ENCODE results near the gene RNF175. TPM values are rescaled to one million over a fixed set of nuclear protein-coding genes. Genes with fewer than 3 reads are reported as not detected.

RNF175 gene
- not detected for polyA plus RNA-seq (2012; ENCODE audit: low read depth, missing spikeins)

- FAIRE-seq (no peak), DNase-seq (ENCODE audit: insufficient read length, low spot score) (no peak)
Observed at GRCh38 chr4:153759407-153760316, at the start of gene RNF175. RNF175 (minus strand) TSS chr4:153760024; CDS start chr4:153759862, 162 bp downstream.

DNA sequence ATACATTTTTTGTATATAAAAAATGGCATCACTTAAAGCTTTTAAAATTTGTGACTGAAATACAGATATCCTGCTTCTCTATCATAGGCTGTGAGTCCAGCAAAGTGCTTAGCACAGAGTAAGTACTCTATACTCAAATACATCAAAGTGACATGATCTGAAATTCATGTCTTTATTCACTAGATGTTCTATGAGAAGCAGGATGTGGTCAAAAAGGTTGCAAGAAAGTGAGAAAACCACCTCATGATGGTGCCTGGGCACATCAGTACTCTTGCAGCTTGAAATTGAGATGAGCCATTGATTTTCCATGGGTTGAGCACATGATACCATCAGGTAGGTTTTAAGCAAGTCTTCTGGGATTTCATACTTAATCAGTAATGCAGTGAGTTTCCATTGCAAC lies 49.5 kb upstream of the RNF175 start:
- FAIRE-seq (peak; percentile 48), DNase-seq (ENCODE audit: insufficient read length, low spot score) (no peak)
- TF ChIP-seq SPI1 (IDR thresholded peaks at IDR 0.05; ENCODE audit: low read depth, low read length), result no peak
- no peak for TF ChIP-seq POLR2A (IDR thresholded peaks at IDR 0.05; ENCODE audit: low read depth, low read length)
- TF ChIP-seq TAF1 (IDR thresholded peaks at IDR 0.05; ENCODE audit: low read depth, low read length), result no peak
- TF ChIP-seq PAX5 (IDR thresholded peaks at IDR 0.05; ENCODE audit: insufficient read depth, low read length, severe bottlenecking), result no peak
- TF ChIP-seq POLR2AphosphoS5 (IDR thresholded peaks at IDR 0.05; ENCODE audit: low read depth, low read length), result no peak
- no peak for TF ChIP-seq POU2F2 (IDR thresholded peaks at IDR 0.05; ENCODE audit: low read depth, low read length)

More at GRCh38 chr4:153759407-153760316, at the start of gene RNF175:
- TF ChIP-seq TAF1 (IDR thresholded peaks at IDR 0.05; ENCODE audit: low read depth, low read length), result no peak

DNA sequence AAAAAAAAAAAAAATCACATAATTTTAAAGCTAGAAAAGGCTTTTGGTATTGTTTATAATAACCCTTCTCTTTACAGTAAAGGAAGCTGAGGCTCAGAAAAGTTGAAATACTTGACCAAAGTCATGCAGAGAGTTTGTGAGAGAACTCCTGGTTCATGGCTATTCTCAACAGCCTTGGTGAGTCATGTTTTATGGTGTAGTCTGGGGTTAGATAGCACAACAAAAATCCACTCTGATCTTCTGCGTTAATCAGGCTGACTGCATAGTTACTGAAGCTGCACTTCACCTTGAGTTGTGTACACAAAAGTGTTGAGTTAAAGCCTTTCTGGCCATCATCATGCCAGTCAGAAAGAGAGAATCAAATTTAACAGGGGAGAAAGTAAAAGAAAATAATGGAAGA lies 48.4 kb upstream of the RNF175 start:
- DNase-seq (ENCODE audit: insufficient read length, low spot score) (no peak), FAIRE-seq (no peak)
- TF ChIP-seq POLR2AphosphoS5 (IDR thresholded peaks at IDR 0.05; ENCODE audit: low read depth, low read length) (no peak), TAF1 (IDR thresholded peaks at IDR 0.05; ENCODE audit: low read depth, low read length) (no peak), POLR2A (IDR thresholded peaks at IDR 0.05; ENCODE audit: low read depth, low read length) (no peak), POU2F2 (IDR thresholded peaks at IDR 0.05; ENCODE audit: low read depth, low read length) (no peak), SPI1 (IDR thresholded peaks at IDR 0.05; ENCODE audit: low read depth, low read length) (no peak), PAX5 (IDR thresholded peaks at IDR 0.05; ENCODE audit: insufficient read depth, low read length, severe bottlenecking) (no peak)

DNA sequence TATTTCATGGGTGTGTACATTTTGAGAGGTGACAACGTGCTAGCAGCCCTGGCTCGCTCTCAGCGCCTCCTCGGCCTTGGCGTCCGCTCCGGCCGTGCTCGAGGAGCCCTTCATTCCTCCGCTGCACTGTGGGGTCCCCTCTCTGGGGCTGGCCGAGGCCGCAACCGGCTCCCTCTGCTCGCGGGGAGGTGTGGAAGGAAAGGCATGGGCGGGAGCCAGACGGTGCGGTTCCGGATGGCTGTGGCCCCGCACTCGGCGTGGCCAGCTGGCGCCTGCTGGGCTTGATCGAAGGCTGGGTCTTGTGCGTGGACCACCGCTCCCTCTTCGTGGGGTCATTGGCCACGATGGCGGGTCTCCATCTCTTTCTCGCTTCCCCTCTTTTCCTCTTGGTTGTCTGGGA lies 46.2 kb upstream of the RNF175 start:
- DNase-seq (ENCODE audit: insufficient read length, low spot score), result no peak
- TF ChIP-seq POLR2AphosphoS5 (IDR thresholded peaks at IDR 0.05; ENCODE audit: low read depth, low read length) (no peak), SPI1 (IDR thresholded peaks at IDR 0.05; ENCODE audit: low read depth, low read length) (no peak), PAX5 (IDR thresholded peaks at IDR 0.05; ENCODE audit: insufficient read depth, low read length, severe bottlenecking) (no peak), POU2F2 (IDR thresholded peaks at IDR 0.05; ENCODE audit: low read depth, low read length) (no peak), POLR2A (IDR thresholded peaks at IDR 0.05; ENCODE audit: low read depth, low read length) (no peak), TAF1 (IDR thresholded peaks at IDR 0.05; ENCODE audit: low read depth, low read length) (no peak)
- no peak for FAIRE-seq

DNA sequence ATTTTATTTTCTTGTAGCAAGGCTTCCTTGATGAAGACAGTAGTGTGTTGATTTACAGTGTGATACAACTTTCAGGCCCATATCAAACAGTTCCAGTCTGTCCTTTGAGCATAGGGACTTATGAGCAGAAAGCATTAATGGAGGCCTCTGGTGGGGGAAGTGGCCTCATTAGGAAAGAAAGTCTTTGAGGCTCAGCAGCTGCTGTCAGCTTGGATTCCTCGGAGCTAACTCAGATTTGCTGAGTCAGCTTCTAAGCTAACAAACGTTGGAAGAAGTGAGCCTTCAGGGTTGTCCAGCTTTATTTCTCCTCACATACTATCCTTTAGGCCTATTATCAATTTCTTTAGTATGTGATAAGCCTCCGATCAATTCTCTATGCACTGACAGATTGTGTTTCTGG lies 44.9 kb upstream of the RNF175 start:
- FAIRE-seq (no peak), DNase-seq (ENCODE audit: insufficient read length, low spot score) (no peak)
- TF ChIP-seq POLR2AphosphoS5 (IDR thresholded peaks at IDR 0.05; ENCODE audit: low read depth, low read length) (no peak), POLR2A (IDR thresholded peaks at IDR 0.05; ENCODE audit: low read depth, low read length) (no peak), TAF1 (IDR thresholded peaks at IDR 0.05; ENCODE audit: low read depth, low read length) (no peak), POU2F2 (IDR thresholded peaks at IDR 0.05; ENCODE audit: low read depth, low read length) (no peak), PAX5 (IDR thresholded peaks at IDR 0.05; ENCODE audit: insufficient read depth, low read length, severe bottlenecking) (no peak), SPI1 (IDR thresholded peaks at IDR 0.05; ENCODE audit: low read depth, low read length) (no peak)

GRCh38 chr4:153799694-153800074 lies 39.9 kb upstream of the RNF175 start:
- FAIRE-seq (no peak), DNase-seq (ENCODE audit: insufficient read length, low spot score) (no peak)
- no peak for TF ChIP-seq TAF1 (IDR thresholded peaks at IDR 0.05; ENCODE audit: low read depth, low read length)
- TF ChIP-seq POLR2A (IDR thresholded peaks at IDR 0.05; ENCODE audit: low read depth, low read length), result no peak
- TF ChIP-seq SPI1 (IDR thresholded peaks at IDR 0.05; ENCODE audit: low read depth, low read length), result no peak
- no peak for TF ChIP-seq POLR2AphosphoS5 (IDR thresholded peaks at IDR 0.05; ENCODE audit: low read depth, low read length)
- no peak for TF ChIP-seq PAX5 (IDR thresholded peaks at IDR 0.05; ENCODE audit: insufficient read depth, low read length, severe bottlenecking)
- TF ChIP-seq POU2F2 (IDR thresholded peaks at IDR 0.05; ENCODE audit: low read depth, low read length), result no peak

DNA sequence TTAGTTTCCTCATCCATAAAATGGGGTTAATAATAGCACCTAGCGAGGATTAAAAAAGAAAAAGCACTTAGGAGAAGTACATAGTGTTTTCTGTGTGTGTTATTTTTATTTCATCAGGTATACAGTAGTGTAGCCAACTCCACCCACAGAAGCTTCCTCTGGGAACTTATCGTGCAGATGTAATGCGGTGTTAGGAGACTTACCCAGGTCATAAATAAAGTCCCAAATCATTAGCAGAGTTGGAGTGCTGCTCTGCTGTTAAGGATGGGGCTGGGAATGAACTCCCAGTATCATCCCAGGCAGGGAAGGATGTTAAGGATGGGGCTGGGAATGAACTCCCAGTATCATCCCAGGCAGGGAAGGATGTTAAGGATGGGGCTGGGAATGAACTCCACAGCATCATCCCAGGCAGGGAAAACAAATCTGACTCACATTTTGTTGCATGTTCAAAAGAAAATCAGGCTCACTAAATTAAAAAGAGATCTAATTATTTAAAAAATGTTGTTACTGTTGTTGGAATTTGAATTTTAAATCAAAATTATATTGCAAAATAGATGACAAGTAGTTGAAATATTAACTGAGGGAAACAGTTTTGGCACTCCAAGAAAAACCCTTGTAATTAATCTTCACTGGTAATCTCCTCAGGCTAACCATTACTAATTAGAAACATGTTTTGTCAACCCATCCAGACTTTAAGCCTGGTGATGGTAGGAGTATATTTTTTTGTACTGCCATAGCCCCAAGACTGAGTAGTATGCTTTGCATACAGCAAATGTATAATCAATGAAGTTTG lies 39.3 kb upstream of the RNF175 start:
- no peak for TF ChIP-seq SPI1 (IDR thresholded peaks at IDR 0.05; ENCODE audit: low read depth, low read length)
- FAIRE-seq (no peak), DNase-seq (ENCODE audit: insufficient read length, low spot score) (no peak)

GRCh38 chr4:153798420-153798819 lies 38.6 kb upstream of the RNF175 start:
- FAIRE-seq (no peak), DNase-seq (ENCODE audit: insufficient read length, low spot score) (no peak)
- TF ChIP-seq SPI1 (IDR thresholded peaks at IDR 0.05; ENCODE audit: low read depth, low read length) (no peak), POLR2A (IDR thresholded peaks at IDR 0.05; ENCODE audit: low read depth, low read length) (no peak), PAX5 (IDR thresholded peaks at IDR 0.05; ENCODE audit: insufficient read depth, low read length, severe bottlenecking) (no peak), POLR2AphosphoS5 (IDR thresholded peaks at IDR 0.05; ENCODE audit: low read depth, low read length) (no peak), POU2F2 (IDR thresholded peaks at IDR 0.05; ENCODE audit: low read depth, low read length) (no peak), TAF1 (IDR thresholded peaks at IDR 0.05; ENCODE audit: low read depth, low read length) (no peak)

DNA sequence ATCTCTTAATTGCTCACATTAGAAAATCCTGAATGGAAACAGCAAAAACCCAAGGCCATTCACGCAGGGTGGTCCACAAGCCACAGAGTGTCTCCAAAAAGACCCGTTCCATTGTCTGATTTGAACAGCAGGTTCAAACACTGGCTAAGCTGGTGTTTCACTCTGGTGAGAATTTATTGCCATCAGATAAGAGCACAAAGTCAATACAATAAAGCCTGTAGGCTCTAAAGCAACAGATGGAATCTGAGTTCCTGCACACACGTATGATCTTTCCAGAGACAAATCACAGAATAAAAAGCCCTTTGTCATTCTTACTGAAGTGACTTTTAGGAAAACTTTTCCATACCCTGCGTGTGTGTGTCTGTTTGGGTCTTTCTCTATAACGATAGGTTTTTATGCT lies 34.2 kb upstream of the RNF175 start:
- no peak for FAIRE-seq
- TF ChIP-seq SPI1 (IDR thresholded peaks at IDR 0.05; ENCODE audit: low read depth, low read length), result no peak
- TF ChIP-seq POLR2AphosphoS5 (IDR thresholded peaks at IDR 0.05; ENCODE audit: low read depth, low read length), result no peak
- no peak for TF ChIP-seq POLR2A (IDR thresholded peaks at IDR 0.05; ENCODE audit: low read depth, low read length)
- no peak for TF ChIP-seq PAX5 (IDR thresholded peaks at IDR 0.05; ENCODE audit: insufficient read depth, low read length, severe bottlenecking)
- no peak for TF ChIP-seq TAF1 (IDR thresholded peaks at IDR 0.05; ENCODE audit: low read depth, low read length)
- TF ChIP-seq POU2F2 (IDR thresholded peaks at IDR 0.05; ENCODE audit: low read depth, low read length), result no peak
- no peak for DNase-seq (ENCODE audit: insufficient read length, low spot score)

Data from GM12891 (cell line).